Measurements from ENCODE around the gene CDH15. TPM values are rescaled to one million over a fixed set of nuclear protein-coding genes. Genes with fewer than 3 reads are reported as not detected.

CDH15 gene
- total RNA-seq, 1 experiment from 2014 or later = 3.8 TPM

DNA sequence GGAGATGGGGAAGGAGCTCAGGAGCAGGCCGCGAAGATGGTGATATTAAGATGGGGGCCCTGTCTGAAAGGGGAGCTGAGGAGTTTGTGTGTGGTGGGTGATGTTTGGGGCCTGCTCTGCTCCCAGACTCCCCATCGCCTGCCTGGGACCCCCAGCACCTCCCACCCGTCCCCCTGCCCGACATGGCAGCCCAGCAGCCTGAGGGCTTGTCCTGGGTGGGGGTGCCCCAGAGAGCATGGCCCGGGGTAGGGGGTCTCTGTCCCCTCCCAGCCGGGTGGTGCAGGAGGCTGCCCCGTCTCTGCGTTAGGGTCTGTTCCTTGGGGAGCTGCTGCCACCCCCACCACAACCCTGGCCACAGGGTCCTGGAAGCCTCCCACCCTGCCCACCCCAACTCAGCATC lies 5.2 kb downstream of the CDH15 start:
- TF ChIP-seq ATF3 (IDR thresholded peaks at IDR 0.05) (no peak), POLR2A (IDR thresholded peaks at IDR 0.05; ENCODE audit: borderline replicate concordance, extremely low read depth, insufficient read depth, insufficient read length) (no peak), EGR1 (IDR thresholded peaks at IDR 0.05; ENCODE audit: low read depth) (no peak), SP1 (IDR thresholded peaks at IDR 0.05; ENCODE audit: low read depth) (no peak), FOSL1 (IDR thresholded peaks at IDR 0.05; ENCODE audit: low read depth) (no peak), RAD21 (IDR thresholded peaks at IDR 0.05; ENCODE audit: low read depth) (no peak), ZNF274 (IDR thresholded peaks at IDR 0.05; ENCODE audit: low read depth, low read length) (no peak), SRF (IDR thresholded peaks at IDR 0.05; ENCODE audit: low read depth) (no peak), POLR2AphosphoS5 (IDR thresholded peaks at IDR 0.05; ENCODE audit: low read depth, low read length) (no peak), SIN3A (IDR thresholded peaks at IDR 0.05; ENCODE audit: low read depth) (no peak)
- TF ChIP-seq, protein P1, sequence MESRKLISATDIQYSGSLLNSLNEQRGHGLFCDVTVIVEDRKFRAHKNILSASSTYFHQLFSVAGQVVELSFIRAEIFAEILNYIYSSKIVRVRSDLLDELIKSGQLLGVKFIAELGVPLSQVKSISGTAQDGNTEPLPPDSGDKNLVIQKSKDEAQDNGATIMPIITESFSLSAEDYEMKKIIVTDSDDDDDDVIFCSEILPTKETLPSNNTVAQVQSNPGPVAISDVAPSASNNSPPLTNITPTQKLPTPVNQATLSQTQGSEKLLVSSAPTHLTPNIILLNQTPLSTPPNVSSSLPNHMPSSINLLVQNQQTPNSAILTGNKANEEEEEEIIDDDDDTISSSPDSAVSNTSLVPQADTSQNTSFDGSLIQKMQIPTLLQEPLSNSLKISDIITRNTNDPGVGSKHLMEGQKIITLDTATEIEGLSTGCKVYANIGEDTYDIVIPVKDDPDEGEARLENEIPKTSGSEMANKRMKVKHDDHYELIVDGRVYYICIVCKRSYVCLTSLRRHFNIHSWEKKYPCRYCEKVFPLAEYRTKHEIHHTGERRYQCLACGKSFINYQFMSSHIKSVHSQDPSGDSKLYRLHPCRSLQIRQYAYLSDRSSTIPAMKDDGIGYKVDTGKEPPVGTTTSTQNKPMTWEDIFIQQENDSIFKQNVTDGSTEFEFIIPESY (IDR thresholded peaks at IDR 0.05; ENCODE audit: extremely low read depth, insufficient replicate concordance, low read length) = no peak
- TF ChIP-seq, protein P2, sequence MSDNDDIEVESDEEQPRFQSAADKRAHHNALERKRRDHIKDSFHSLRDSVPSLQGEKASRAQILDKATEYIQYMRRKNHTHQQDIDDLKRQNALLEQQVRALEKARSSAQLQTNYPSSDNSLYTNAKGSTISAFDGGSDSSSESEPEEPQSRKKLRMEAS (IDR thresholded peaks at IDR 0.05) = no peak
- Histone ChIP-seq H3K4me2 (ENCODE audit: low read length) (no peak overlapping the region), H2AFZ (ENCODE audit: low read depth, low read length, poor library complexity, severe bottlenecking) (no peak overlapping the region), H3K79me2 (ENCODE audit: insufficient read depth, low read length) (no peaks in the 10 kb centered on the region), H3K27ac (ENCODE audit: low read depth, low read length) (no peak overlapping the region), H3K9ac (ENCODE audit: low read length) (no peak overlapping the region), H4K20me1 (ENCODE audit: insufficient read depth) (no peaks in the 10 kb centered on the region), H3K9me3 (ENCODE audit: control insufficient read depth in 1 of 2, insufficient read depth in 1 of 2, low read depth in 1 of 2, low read length in 2 of 2) (no peaks in the 10 kb centered on the region), H3K4me3 (replicated peaks in 1 of 2; ENCODE audit: low read depth in 1 of 2, low read length in 2 of 2) (no peak overlapping the region), H3K9me2 (ENCODE audit: insufficient read depth) (no peaks in the 10 kb centered on the region), H3K27me3 (ENCODE audit: insufficient read depth, low read length) (no peaks in the 10 kb centered on the region), H3K4me1 (ENCODE audit: control insufficient read depth in 1 of 2, insufficient read depth in 2 of 2, low read length in 2 of 2) (peaks cover 8 to 14% of the 10 kb centered on the region in 2 experiments), H3K36me3 (ENCODE audit: control insufficient read depth in 1 of 2, insufficient read depth in 2 of 2, low read length in 2 of 2) (no peaks in the 10 kb centered on the region)
- ChIA-PET CTCF (interaction anchor here (1.3 kb wide), 1 partner anchor 39 kb away, joined by 3 read pairs; no protein-coding TSS in a partner anchor), RAD21 (ENCODE audit: low non-redundant PET in 1 of 2, low total read pairs in 2 of 2, uncharacterized antibody in 2 of 2, unreplicated experiment in 2 of 2) (no interaction called here), POLR2A (no interaction called here)
- no peak for ATAC-seq
- BruUV-seq (replicated peaks) = no TSS peak
- DNase-seq (ENCODE audit: low read depth, low spot score) = no peak
- intact Hi-C loops (cut with micrococcal nuclease) = no loop called here

Data from HCT116 (cell line).